HepG2 (cell line): ENCODE measurements around the gene RNH1. TPM values are rescaled to one million over a fixed set of nuclear protein-coding genes. Genes with fewer than 3 reads are reported as not detected.

Source experiments
- ATAC-seq: fragments of 200-7000 bp; cut with Tn5 transposase; 3 replicates; pipeline ENCODE4 v1.9.1; 2020; ENCODE audit warnings: mild to moderate bottlenecking, moderate library complexity
- BruUV-seq: library from RNA; stranded (reverse); fragments of 400-500 nt; replicated peaks from 2 replicates; lab custom pipeline; 2021; lab: Mats Ljungman, UMichigan
- CTCF ChIA-PET: fragments of 300-600 bp; formaldehyde crosslinking; extraction: SDS; loops from one replicate; lab custom pipeline; 2021; ENCODE audit warnings: low total read pairs, inconsistent platforms, low intra/inter-chr PET ratio; lab: Yijun Ruan, JAX
- POLR2A ChIA-PET: fragments of 350-600 bp; sonication (Branson Sonifier 250); formaldehyde crosslinking; loops from one replicate; lab custom pipeline; 2020; ENCODE audit warnings: antibody characterized with exemption, inconsistent platforms; lab: Yijun Ruan, JAX
- DNase-seq: peaks from one replicate; pipeline ENCODE4 v3.0.0-alpha.2; 2015; ENCODE audit warnings: low spot score
- FAIRE-seq: peaks from 3 replicates; lab custom pipeline; 2011; peaks lifted over from hg19 to GRCh38; lab: Jason Lieb, UNC
- H2AFZ ChIP-seq: one replicate; pipeline ENCODE4 v1.6.1; 2011; ENCODE audit warnings: low read length, inconsistent platforms
- H3K27ac ChIP-seq: fragments of 300-600 bp; 3 replicates; pipeline ENCODE4 v1.8.0; 2011; ENCODE audit warnings: mixed run types, mild to moderate bottlenecking, mixed read lengths, low read length, inconsistent platforms; ENCODE audit not compliant: insufficient read depth; ENCODE audit errors: extremely low read length
- H3K27me3 ChIP-seq, 2 experiments: fragments of 200-600 bp in 1 of 2; 2 replicates in 1 of 2; 3 replicates in 1 of 2; pipeline versions ENCODE4 v1.6.0 to v1.8.0; 2011; ENCODE audit warnings: low read length in 2 of 2, mild to moderate bottlenecking in 2 of 2, moderate library complexity in 2 of 2, inconsistent platforms in 1 of 2; ENCODE audit not compliant: insufficient read depth in 2 of 2, control insufficient read depth in 1 of 2
- H3K36me3 ChIP-seq, 2 experiments: fragments of 200-600 bp in 1 of 2; replicated peaks in 1 of 2; 2 replicates in 1 of 2; 3 replicates in 1 of 2; pipeline versions ENCODE4 v1.5.1 to v1.8.0; 2011; ENCODE audit warnings: low read length in 2 of 2, inconsistent platforms in 1 of 2; ENCODE audit not compliant: insufficient read depth in 2 of 2, control insufficient read depth in 1 of 2
- H3K4me1 ChIP-seq: 2 replicates; pipeline ENCODE4 v1.5.1; 2012; ENCODE audit warnings: low read length, inconsistent platforms; ENCODE audit not compliant: insufficient read depth
- H3K4me2 ChIP-seq: 2 replicates; pipeline ENCODE4 v1.6.0; 2011; ENCODE audit warnings: low read depth, low read length, inconsistent platforms
- H3K4me3 ChIP-seq, 3 experiments: fragments of 200-600 bp in 1 of 3; sonication (generic), shearing (Covaris generic) in 1 of 3; replicated peaks in 1 of 3; 2 replicates each; pipeline ENCODE4 v1.5.1; 2011 to 2016; ENCODE audit warnings: low read length in 3 of 3, inconsistent platforms in 2 of 3, low read depth in 2 of 3, mild to moderate bottlenecking in 2 of 3, control low read depth in 1 of 3, mixed read lengths in 1 of 3; ENCODE audit not compliant: insufficient read depth in 1 of 3
- H3K79me2 ChIP-seq: one replicate; pipeline ENCODE4 v1.6.1; 2011; ENCODE audit warnings: low read length, inconsistent platforms; ENCODE audit not compliant: insufficient read depth
- H3K9ac ChIP-seq: 2 replicates; pipeline ENCODE4 v1.6.0; 2011; ENCODE audit warnings: mild to moderate bottlenecking, low read depth, low read length, inconsistent platforms; ENCODE audit not compliant: insufficient read depth
- H3K9me3 ChIP-seq: 2 replicates; pipeline ENCODE4 v1.5.1; 2012; ENCODE audit warnings: mild to moderate bottlenecking, low read length
- H4K20me1 ChIP-seq: 2 replicates; pipeline ENCODE4 v1.6.0; 2011; ENCODE audit warnings: inconsistent platforms, mild to moderate bottlenecking, low read length, moderate library complexity; ENCODE audit not compliant: insufficient read depth
- AGO2 ChIP-seq: fragments of 200-400 bp; formaldehyde crosslinking; optimal IDR thresholded peaks from 2 replicates; pipeline ENCODE3; 2017; ENCODE audit warnings: mild to moderate bottlenecking, low read depth, low read length, moderate library complexity
- BRF2 ChIP-seq: sonication (generic); formaldehyde crosslinking; IDR thresholded peaks from 2 replicates; pipeline ENCODE4 v1.8.1; 2022; ENCODE audit warnings: mild to moderate bottlenecking, missing genetic modification reagents
- GABPB1 ChIP-seq: IDR thresholded peaks from 2 replicates; pipeline ENCODE4 v1.6.1; 2016; ENCODE audit warnings: mild to moderate bottlenecking, missing genetic modification reagents, moderate library complexity, missing compliant biosample characterization
- IKZF4 ChIP-seq: sonication (generic); formaldehyde crosslinking; IDR thresholded peaks from 2 replicates; pipeline ENCODE4 v1.5.1; 2020; ENCODE audit warnings: borderline replicate concordance, mild to moderate bottlenecking, low read depth, missing genetic modification reagents; ENCODE audit errors: not compliant biosample characterization
- IKZF5 ChIP-seq: IDR thresholded peaks from 2 replicates; pipeline ENCODE4 v1.6.1; 2018; ENCODE audit warnings: missing genetic modification reagents, mild to moderate bottlenecking, missing compliant biosample characterization
- IRF9 ChIP-seq: sonication (generic); formaldehyde crosslinking; IDR thresholded peaks from 2 replicates; pipeline ENCODE4 v1.8.0; 2022; ENCODE audit warnings: missing genetic modification reagents, mild to moderate bottlenecking, borderline replicate concordance
- KDM2A ChIP-seq: sonication (generic); formaldehyde crosslinking; IDR thresholded peaks from 2 replicates; pipeline ENCODE4 v1.4.0; 2020; ENCODE audit warnings: low read depth, missing genetic modification reagents, borderline replicate concordance
- NRL ChIP-seq: sonication (generic); formaldehyde crosslinking; IDR thresholded peaks from 2 replicates; pipeline ENCODE4 v1.5.0; 2020; ENCODE audit warnings: missing genetic modification reagents, mild to moderate bottlenecking, moderate library complexity, borderline replicate concordance
- TAF1 ChIP-seq: sonication (generic); formaldehyde crosslinking; IDR thresholded peaks from 2 replicates; pipeline ENCODE4 v1.4.0; 2020; ENCODE audit warnings: missing genetic modification reagents
- TOE1 ChIP-seq: sonication (generic); formaldehyde crosslinking; IDR thresholded peaks from 2 replicates; pipeline ENCODE4 v1.4.0; 2020; ENCODE audit warnings: mild to moderate bottlenecking, missing genetic modification reagents
- TRIM24 ChIP-seq: sonication (generic); formaldehyde crosslinking; IDR thresholded peaks from 2 replicates; pipeline ENCODE4 v1.8.0; 2022; ENCODE audit warnings: mild to moderate bottlenecking, missing genetic modification reagents
- ZNF556 ChIP-seq: sonication (generic); formaldehyde crosslinking; IDR thresholded peaks from 2 replicates; pipeline ENCODE4 v1.4.0; 2020; ENCODE audit warnings: mild to moderate bottlenecking, missing genetic modification reagents, borderline replicate concordance
- ZNF687 ChIP-seq: sonication (generic); formaldehyde crosslinking; IDR thresholded peaks from 2 replicates; pipeline ENCODE4 v1.5.1; 2020; ENCODE audit warnings: mild to moderate bottlenecking, missing genetic modification reagents, moderate library complexity
- ZNF878 ChIP-seq: sonication (generic); formaldehyde crosslinking; IDR thresholded peaks from 2 replicates; pipeline ENCODE4 v1.8.1; 2023; ENCODE audit warnings: mild to moderate bottlenecking, missing genetic modification reagents, moderate library complexity
- WGBS: methylation state at CpG from one replicate; pipeline ENCODE4 v1.1.6; 2017; ENCODE audit warnings: low lambda C conversion rate; 5-methylcytosine and 5-hydroxymethylcytosine counted together
- in situ Hi-C: cut with HindIII; loops from 2 replicates; pipeline ENCODE4 v1.10.0; 2017; ENCODE audit warnings: low pct_unique_long_range_greater_than_20kb; ENCODE audit not compliant: extremely low pct_ligation_motif_present
- intact Hi-C: fragments of 100-400 bp; cut with micrococcal nuclease; formaldehyde crosslinking; loops from one replicate; pipeline ENCODE4 v1.10.0; 2022; ENCODE audit not compliant: unreplicated experiment
- polyA plus RNA-seq, 8 experiments: library from polyadenylated mRNA; depleted of rRNA in 3 of 8; stranded (reverse) in 7 of 8; unstranded in 1 of 8; fragments of >200 nt; fragmentation: Illumina TruSeq in 4 of 8; extraction: Trizol in 4 of 8; gene quantifications; 2 replicates each; pipeline versions ENCODE4 v1.2.1 to v1.2.3, GENCODE V29; 2011 to 2016; ENCODE audit warnings: low read depth in 4 of 8, missing spikeins in 1 of 8, mixed read lengths in 1 of 8; ENCODE audit not compliant: insufficient read depth in 1 of 8
- total RNA-seq, 5 experiments: library from RNA; depleted of rRNA; stranded (reverse); fragments of >200 nt; fragmentation: Illumina TruSeq; extraction: Trizol; gene quantifications; 2 replicates each; pipeline ENCODE4 v1.2.3, GENCODE V29; 2016; ENCODE audit warnings: low read depth in 1 of 5

Gene RNH1
- total and polyA plus RNA-seq, 2 of the 13 experiments (the other 11 are each of a cell fraction or from before 2014, with no cell fraction given): 36.0 to 74.1 TPM

- Histone ChIP-seq H3K4me3 (peak overlapping the region in 2 of 3 experiments; percentile 5 to 55; a peak in 2 of 6 replicates), H2AFZ (no peak overlapping the region), H3K27ac (no peak overlapping the region), H4K20me1 (no peaks in the 10 kb centered on the region), H3K4me1 (peaks cover 81% of the 10 kb centered on the region), H3K36me3 (no peaks in the 10 kb centered on the region), H3K9me3 (no peaks in the 10 kb centered on the region), H3K27me3 (peaks cover 6 to 20% of the 10 kb centered on the region in 2 experiments; a peak in 4 of 5 replicates), H3K4me2 (peak overlapping the region; percentile 66), H3K79me2 (no peaks in the 10 kb centered on the region), H3K9ac (no peak overlapping the region)
- CTCF ChIA-PET: no interaction called here
- BruUV-seq: no TSS peak
- in situ Hi-C loops (no loop called here), intact Hi-C loops (no loop called here)
- no peak for FAIRE-seq
- no peak for TF ChIP-seq ZNF878
- TF ChIP-seq NRL (CRISPR knock-in tag): no peak
- TF ChIP-seq BRF2 (CRISPR knock-in tag): no peak
- TF ChIP-seq ZNF556 (CRISPR knock-in tag): no peak
- no peak for TF ChIP-seq IRF9 (CRISPR knock-in tag)
- TF ChIP-seq AGO2: peak; percentile 29
- TF ChIP-seq GABPB1 (CRISPR knock-in tag): no peak
- 0 out of 2 replicates have a peak, but pooled peaks have one; percentile 26 for TF ChIP-seq ZNF687 (CRISPR knock-in tag)
- no peak for TF ChIP-seq TOE1
- TF ChIP-seq IKZF4 (CRISPR knock-in tag): no peak
- 0 out of 2 replicates have a peak, but pooled peaks have one; percentile 34 for TF ChIP-seq KDM2A (CRISPR knock-in tag)
- TF ChIP-seq TRIM24: no peak
- TF ChIP-seq TAF1: no peak
- 0 out of 2 replicates have a peak, but pooled peaks have one; percentile 8 for TF ChIP-seq IKZF5
- no peak; the same call in 2 of the 3 replicates for ATAC-seq
- WGBS: no CpG with 5 or more reads among the region's 8 CpGs
- no peak for DNase-seq
- POLR2A ChIA-PET: no interaction called here
Measured at GRCh38 chr11:539971-540481, 33.0 kb upstream of the RNH1 start.
